Esophagus muscularis mucosa (tissue), 3 donors: ENCODE data around the gene COLEC12.

Experiments used
- POLR2A ChIP-seq: fragments of 450-650 bp; IDR thresholded peaks from one replicate; pipeline ENCODE4 v1.6.1; 2017; ENCODE audit warnings: antibody characterized with exemption, moderate library complexity, mild to moderate bottlenecking, low read depth
- POLR2AphosphoS5 ChIP-seq, 2 donors: sonication (generic); formaldehyde crosslinking; IDR thresholded peaks; one replicate each; pipeline ENCODE4 v1.6.1; 2017; ENCODE audit warnings: antibody characterized with exemption in 2 of 2
- TF ChIP-seq, protein P1 (sequence below), 3 experiments: fragments of 200-600 bp in 2 of 3; fragments of 450-650 bp in 1 of 3; sonication (generic) in 2 of 3; IDR thresholded peaks; one replicate each; pipeline ENCODE4 v1.5.1; 2017 to 2019; ENCODE audit warnings: antibody characterized with exemption in 3 of 3, mild to moderate bottlenecking in 2 of 3, moderate library complexity in 1 of 3

DNA sequence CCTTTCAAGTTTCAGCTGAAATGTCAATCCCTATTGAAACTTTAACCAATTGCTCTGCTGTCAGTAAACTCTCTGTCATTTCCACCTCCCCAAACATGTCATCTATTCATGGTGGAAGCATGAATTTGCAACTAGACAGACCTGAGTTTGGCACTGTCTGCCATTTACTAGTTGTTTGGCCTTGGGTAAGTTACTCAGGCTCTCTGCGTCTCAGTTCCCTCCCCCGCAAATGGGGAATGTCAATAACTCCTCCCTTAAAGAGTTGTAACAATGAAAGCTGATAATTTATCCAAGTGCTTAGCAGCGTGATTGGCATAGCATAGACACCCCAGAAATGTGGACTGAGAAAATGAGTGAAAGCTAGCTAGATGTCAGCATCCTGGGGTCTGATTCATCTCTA is 159.4 kb downstream of the COLEC12 start:
- TF ChIP-seq, protein P1, sequence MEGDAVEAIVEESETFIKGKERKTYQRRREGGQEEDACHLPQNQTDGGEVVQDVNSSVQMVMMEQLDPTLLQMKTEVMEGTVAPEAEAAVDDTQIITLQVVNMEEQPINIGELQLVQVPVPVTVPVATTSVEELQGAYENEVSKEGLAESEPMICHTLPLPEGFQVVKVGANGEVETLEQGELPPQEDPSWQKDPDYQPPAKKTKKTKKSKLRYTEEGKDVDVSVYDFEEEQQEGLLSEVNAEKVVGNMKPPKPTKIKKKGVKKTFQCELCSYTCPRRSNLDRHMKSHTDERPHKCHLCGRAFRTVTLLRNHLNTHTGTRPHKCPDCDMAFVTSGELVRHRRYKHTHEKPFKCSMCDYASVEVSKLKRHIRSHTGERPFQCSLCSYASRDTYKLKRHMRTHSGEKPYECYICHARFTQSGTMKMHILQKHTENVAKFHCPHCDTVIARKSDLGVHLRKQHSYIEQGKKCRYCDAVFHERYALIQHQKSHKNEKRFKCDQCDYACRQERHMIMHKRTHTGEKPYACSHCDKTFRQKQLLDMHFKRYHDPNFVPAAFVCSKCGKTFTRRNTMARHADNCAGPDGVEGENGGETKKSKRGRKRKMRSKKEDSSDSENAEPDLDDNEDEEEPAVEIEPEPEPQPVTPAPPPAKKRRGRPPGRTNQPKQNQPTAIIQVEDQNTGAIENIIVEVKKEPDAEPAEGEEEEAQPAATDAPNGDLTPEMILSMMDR (IDR thresholded peaks at IDR 0.05), result no peak
- TF ChIP-seq POLR2A (no peak), POLR2AphosphoS5 (IDR thresholded peaks at IDR 0.05) (no peak)
